ENCODE data around the gene HEPACAM.

HEPACAM gene

GRCh38 chr11:124934862-124935547, 842 bp downstream of the HEPACAM start:
- ATAC-seq = no peak
- TF ChIP-seq BACH2 (CRISPR knock-in tag; IDR thresholded peaks at IDR 0.05; ENCODE audit: borderline replicate concordance) (no peak), CREB5 (CRISPR knock-in tag; IDR thresholded peaks at IDR 0.05; ENCODE audit: low read depth) (no peak), PATZ1 (CRISPR knock-in tag; IDR thresholded peaks at IDR 0.05; ENCODE audit: borderline replicate concordance) (no peak), CSDC2 (CRISPR knock-in tag; IDR thresholded peaks at IDR 0.05) (no peak), ESRRG (CRISPR knock-in tag; IDR thresholded peaks at IDR 0.05) (no peak), PPARA (CRISPR knock-in tag; IDR thresholded peaks at IDR 0.05; ENCODE audit: borderline replicate concordance) (no peak), ISL1 (CRISPR knock-in tag; IDR thresholded peaks at IDR 0.05) (no peak), GLIS3 (CRISPR knock-in tag; IDR thresholded peaks at IDR 0.05) (no peak), ZNF8 (CRISPR knock-in tag; IDR thresholded peaks at IDR 0.05) (no peak), ZC3H10 (CRISPR knock-in tag; IDR thresholded peaks at IDR 0.05) (no peak), TSHZ2 (CRISPR knock-in tag; IDR thresholded peaks at IDR 0.05) (no peak), POU6F1 (CRISPR knock-in tag; IDR thresholded peaks at IDR 0.05; ENCODE audit: borderline replicate concordance, low read depth) (no peak), TOX (CRISPR knock-in tag; IDR thresholded peaks at IDR 0.05; ENCODE audit: borderline replicate concordance) (no peak), ZNF565 (CRISPR knock-in tag; conservative IDR thresholded peaks at IDR 0.05; ENCODE audit: low read depth) (no peak), OSR1 (CRISPR knock-in tag; IDR thresholded peaks at IDR 0.05) (no peak), TCF4 (CRISPR knock-in tag; IDR thresholded peaks at IDR 0.05; ENCODE audit: borderline replicate concordance) (no peak)

- TF ChIP-seq CREB5 (CRISPR knock-in tag; IDR thresholded peaks at IDR 0.05; ENCODE audit: low read depth) (no peak), ZNF565 (CRISPR knock-in tag; conservative IDR thresholded peaks at IDR 0.05; ENCODE audit: low read depth) (no peak), GLIS3 (CRISPR knock-in tag; IDR thresholded peaks at IDR 0.05) (no peak), TCF4 (CRISPR knock-in tag; IDR thresholded peaks at IDR 0.05; ENCODE audit: borderline replicate concordance) (no peak), TOX (CRISPR knock-in tag; IDR thresholded peaks at IDR 0.05; ENCODE audit: borderline replicate concordance) (no peak), ZNF70 (CRISPR knock-in tag; IDR thresholded peaks at IDR 0.05) (no peak), RARB (CRISPR knock-in tag; IDR thresholded peaks at IDR 0.05) (no peak), CSDC2 (CRISPR knock-in tag; IDR thresholded peaks at IDR 0.05) (no peak), POU6F1 (CRISPR knock-in tag; IDR thresholded peaks at IDR 0.05; ENCODE audit: borderline replicate concordance, low read depth) (no peak), PPARA (CRISPR knock-in tag; IDR thresholded peaks at IDR 0.05; ENCODE audit: borderline replicate concordance) (no peak), ESRRG (CRISPR knock-in tag; IDR thresholded peaks at IDR 0.05) (no peak), ARNTL (CRISPR knock-in tag; IDR thresholded peaks at IDR 0.05; ENCODE audit: borderline replicate concordance, low read depth) (no peak), SNAI2 (CRISPR knock-in tag; IDR thresholded peaks at IDR 0.05) (no peak), ZFP3 (CRISPR knock-in tag; IDR thresholded peaks at IDR 0.05) (no peak), BACH2 (CRISPR knock-in tag; IDR thresholded peaks at IDR 0.05; ENCODE audit: borderline replicate concordance) (no peak), CSRNP3 (CRISPR knock-in tag; IDR thresholded peaks at IDR 0.05) (no peak), PATZ1 (CRISPR knock-in tag; IDR thresholded peaks at IDR 0.05; ENCODE audit: borderline replicate concordance) (no peak), ZNF8 (CRISPR knock-in tag; IDR thresholded peaks at IDR 0.05) (no peak), ZC3H10 (CRISPR knock-in tag; IDR thresholded peaks at IDR 0.05) (no peak)
- ATAC-seq = no peak
Measured at GRCh38 chr11:124930799-124931198, 5.0 kb downstream of the HEPACAM start.
